ENCODE measurements around the gene GALNTL6.
"Not testable (repeated sequence)": the region's sequence is repeated elsewhere in the genome, so short reads cannot be mapped to it uniquely, and the experiment has no call there.

GALNTL6 gene

DNA sequence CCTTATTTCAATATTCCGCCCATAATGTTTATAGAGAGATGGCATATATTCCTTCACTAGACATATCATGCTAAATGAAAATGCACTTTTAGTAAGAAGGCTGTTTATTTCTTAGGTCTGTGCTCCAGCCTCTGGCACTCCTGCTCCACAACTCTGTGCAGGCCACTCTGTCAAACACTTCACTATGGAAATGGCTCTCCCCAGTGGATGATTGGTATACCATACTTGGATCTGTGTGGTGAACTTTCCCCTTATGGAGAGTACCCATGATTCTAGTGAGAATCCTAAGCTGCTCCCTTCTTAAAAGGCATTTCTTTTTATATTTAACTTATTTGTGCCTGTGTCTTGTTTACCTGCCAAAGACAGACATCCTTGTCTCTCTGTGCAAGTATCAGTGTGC is 875.3 kb downstream of the GALNTL6 start:
- peak; percentile 7 for DNase-seq

DNA sequence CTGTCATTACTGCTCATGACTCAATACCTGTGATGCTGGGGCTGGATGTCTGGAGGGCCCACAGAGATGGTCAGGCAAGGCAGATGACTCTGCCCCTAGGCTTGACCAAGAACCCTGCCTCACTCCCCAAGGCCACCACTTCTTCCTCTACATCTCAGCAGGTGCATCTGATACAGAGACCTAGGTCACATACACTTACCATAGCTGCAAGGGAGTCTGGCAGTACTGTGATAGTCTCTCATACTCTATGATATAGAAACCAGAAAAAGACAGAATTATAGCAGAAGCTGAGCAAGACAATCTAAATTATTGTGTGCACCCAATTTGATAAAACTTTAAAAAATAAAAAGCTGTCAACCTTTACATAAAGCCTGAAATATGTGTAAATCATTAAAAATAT is 878.3 kb downstream of the GALNTL6 start:
- DNase-seq, result no peak

DNA sequence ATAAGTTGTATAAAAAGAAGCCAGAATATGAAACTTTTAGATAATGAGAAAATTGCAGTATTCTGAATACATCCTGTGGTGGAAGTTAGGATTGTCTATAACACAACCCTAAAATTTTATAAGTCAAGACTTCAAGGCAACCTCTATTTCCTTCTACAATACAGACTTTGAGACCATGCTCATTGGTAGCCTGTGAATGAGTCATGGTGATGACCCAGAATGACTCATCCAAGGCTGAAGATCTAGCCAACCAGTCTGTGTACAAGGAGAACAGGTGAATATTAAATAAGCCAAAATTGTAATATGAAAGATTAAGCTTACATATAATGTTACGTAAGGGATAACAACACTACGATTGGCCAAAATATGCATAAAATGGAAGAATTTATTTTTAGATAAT is 879.5 kb downstream of the GALNTL6 start:
- no peak for DNase-seq

DNA sequence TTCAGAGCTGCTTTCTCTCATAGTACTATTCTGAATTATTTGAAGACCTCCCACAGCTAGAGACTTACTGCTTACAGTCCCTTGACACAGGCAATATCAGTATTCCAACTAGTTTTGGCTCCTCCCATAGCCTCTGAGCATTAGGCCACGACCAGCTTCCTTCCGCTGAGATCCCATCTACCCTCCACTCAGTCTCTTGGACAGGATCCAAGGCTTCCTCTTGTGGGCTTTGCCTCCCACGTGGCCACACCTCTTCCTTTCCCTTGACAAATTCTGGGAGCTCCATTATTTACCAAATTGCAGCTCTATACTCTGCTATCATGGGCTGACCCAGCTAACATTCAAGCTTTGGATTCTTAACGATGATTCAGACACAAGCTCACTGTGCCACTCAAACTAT is 885.1 kb downstream of the GALNTL6 start:
- DNase-seq, result peak; percentile 9

DNA sequence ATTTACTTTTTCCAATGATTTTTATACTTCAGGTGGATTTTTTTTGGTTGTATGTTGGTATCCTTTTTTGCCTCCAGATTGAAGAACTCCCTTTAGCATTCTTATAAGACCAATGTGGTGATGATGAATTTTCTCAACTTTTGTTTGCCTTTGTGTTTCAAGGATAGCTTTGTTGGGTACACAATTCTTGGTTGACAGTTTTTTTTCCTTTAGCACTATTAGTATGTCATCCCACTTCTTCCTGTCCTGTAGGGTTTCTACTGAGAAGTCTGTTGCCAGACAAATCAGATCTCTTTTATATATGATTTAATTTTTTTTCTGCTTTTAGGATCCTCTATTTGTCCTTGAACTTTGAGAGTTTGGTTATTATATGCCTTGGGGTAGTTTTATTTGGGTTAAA is 892.4 kb downstream of the GALNTL6 start:
- DNase-seq, result no peak

DNA sequence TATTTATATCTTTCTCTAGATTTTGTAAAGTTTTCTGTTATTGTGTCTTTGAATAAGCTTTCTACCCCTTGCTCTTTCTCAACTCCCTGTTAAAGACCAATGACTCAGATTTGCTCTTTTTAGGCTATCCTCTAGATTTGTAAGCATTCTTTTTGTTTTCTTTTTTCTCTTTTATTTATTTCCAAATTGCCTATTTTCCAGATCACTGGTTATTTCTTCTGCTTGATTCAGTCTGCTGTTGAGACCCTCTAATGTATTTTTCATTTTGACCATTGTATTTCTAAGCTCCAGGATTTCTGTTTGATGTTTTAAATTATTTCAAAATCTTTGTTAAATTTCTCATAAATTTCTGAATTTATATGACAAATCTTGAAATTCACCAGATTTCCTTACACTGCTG is 892.8 kb downstream of the GALNTL6 start:
- no peak for DNase-seq

DNA sequence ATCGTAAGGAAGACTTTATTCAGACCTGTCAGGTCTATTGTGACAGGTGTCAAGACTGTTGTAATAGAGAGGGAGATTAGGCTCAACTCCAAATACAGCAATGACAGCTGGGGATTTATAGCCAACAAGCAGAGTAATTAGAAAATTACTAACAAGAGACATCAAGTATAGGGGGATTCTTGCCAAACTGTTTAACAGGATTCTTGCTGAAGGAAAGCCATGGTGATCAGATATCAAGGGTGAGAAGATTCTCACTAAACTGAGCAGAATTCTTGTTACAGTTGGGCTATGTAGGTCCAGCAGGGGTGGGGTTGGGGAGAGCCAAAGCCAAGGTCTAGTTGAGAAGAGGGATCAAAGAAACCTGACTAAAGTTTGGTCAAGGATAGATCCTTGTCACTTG is 894.4 kb downstream of the GALNTL6 start:
- DNase-seq, result no peak

DNA sequence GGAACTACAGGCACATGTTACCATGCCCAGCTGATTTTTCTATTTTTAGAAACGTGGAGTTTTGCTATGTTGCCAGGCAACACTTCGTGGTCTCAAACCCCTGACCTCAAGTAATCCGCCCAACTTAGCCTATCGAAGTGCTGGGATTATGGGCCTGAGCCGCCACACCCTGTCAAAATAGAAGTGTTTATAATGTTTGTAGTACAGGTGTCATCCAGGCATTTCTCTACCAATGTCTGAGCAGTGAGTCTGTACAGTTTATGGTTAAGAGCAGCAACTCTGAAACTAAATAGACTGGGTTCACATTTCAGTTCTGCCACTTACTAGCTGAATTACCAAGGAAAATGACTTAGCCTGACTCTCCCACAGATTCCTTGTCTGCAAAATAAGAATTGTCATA is 895.0 kb downstream of the GALNTL6 start:
- no peak for DNase-seq

DNA sequence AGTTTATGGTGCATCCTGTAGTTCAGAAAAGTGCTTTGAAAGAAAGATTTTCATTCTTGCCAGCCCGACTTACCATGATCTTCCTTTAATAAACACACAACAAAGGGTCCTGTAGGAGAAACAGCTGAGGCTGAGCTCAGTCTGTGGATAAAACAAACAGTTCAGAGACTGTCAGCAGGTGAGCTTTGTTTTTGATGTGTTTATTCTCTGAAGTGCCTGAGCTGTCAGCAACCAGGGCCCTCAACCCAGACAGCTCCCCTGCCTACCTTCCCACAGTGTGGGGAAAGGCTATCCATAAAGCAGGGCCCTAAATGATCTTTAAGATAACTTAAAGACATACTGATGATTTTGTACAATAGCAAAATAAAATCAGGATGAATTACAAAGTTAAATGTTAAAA is 896.2 kb downstream of the GALNTL6 start:
- DNase-seq, result no peak

DNA sequence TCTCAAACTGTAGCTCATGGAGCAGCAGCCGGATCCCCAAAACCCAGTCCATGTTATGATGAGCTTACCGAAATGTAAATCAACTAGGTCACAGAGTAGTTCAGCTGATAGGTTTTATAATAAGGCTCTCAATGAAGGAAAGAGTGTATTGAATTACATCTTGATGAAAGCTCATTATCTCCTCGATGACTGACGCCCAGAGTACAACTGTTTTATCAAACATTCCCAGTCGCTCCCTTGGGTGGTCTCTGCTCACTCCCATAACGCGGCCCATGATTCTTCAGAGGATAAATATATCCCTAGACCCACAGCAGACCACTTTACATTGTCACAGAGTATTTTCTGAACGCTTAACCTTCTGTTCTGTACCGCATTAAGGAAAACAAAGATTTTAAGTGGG is 903.1 kb downstream of the GALNTL6 start:
- DNase-seq, result no peak

DNA sequence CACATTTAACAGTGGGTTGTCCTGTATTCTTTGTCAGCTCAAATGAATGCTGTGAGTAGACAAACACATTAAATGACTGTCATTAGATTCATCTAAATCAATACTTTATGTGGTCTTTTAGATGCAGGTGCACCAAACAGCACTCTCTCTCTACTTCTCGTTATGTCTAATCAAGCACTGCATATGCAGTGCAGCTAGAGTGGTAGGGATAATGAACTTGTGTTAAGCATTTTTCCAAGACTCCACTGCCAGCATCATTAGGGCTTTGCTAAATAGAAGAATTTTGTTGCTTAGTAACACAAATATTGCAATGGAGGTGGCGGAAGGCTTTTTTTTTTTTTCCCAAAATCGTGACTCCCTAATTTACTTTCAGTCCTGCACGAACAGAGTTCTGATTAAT is 908.5 kb downstream of the GALNTL6 start:
- no peak for DNase-seq

DNA sequence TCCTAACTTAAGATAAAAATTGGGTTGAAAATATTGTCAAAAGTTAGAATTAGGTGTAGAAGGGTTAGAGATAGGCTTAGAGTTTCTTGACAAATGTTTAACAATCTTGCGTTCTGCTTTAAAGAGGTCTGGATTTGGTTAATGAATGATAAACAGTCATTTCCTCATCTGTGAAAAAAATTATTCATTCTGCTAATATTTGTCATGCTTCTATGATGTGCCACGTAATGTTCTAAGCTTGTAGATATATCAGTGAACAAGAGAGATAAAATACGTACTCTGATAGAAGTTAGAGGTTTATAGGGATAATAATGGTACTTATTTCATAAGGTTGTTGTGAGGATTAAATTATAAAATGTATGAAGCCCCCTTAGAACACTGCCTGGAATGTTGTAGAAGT is 912.4 kb downstream of the GALNTL6 start:
- DNase-seq, result no peak

DNA sequence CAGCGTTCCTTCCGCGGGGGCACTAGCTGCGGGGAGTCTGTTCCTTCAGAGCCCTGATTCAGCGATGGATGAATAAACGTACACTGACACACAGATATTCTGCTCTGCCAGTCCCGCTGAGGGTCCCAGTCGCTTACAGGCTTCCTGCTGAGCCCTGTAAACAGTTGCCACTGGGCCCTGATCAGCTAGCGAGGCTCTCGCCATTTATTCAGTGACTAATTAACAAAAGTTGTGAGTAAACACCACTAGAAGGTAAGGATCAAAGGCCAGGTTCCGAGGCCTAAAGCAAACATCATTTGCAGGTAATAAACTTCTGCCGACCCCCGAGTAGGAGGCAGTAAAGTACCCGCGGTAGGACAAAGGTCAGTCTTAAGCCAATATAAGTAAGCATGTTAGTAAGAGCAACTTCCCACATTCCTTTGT is 912.8 kb downstream of the GALNTL6 start:
- no peak for DNase-seq

DNA sequence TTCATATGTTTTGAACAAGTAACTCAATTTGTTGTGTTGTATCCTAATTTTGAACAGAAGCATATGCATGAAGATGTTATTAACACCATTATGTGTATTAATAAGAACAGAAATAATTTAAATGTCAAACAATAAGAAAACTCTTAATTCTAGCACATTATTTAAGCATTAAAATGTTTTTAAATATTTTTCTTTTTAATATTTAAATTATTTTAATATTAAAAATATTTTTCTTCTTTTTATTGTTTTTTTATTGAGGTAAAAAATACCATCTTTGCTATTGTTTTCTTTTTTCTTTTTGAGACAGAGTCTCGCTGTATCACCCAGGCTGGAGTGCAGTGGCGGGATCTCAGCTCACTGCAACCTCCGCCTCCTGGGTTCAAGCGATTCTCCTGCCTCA is 914.4 kb downstream of the GALNTL6 start:
- no peak for DNase-seq

DNA sequence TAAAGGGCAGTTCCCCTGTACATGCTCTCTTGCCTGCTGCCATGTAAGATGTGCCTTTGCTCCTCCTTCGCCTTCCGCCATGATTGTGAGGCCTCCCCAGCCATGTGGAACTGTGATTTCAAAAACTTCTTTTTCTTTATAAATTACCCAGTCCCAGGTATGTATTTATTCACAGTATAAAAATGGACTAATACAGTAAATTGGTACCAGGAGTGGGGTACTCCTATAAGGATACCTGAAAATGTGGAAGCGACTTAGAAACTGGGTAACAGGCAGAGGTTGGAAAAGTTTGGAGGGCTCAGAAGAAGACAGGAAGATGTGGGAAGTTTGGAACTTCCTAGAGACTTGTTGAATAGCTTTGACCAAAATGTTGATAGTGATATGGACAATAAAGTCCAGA is 920.4 kb downstream of the GALNTL6 start:
- DNase-seq, result not testable (repeated sequence)

DNA sequence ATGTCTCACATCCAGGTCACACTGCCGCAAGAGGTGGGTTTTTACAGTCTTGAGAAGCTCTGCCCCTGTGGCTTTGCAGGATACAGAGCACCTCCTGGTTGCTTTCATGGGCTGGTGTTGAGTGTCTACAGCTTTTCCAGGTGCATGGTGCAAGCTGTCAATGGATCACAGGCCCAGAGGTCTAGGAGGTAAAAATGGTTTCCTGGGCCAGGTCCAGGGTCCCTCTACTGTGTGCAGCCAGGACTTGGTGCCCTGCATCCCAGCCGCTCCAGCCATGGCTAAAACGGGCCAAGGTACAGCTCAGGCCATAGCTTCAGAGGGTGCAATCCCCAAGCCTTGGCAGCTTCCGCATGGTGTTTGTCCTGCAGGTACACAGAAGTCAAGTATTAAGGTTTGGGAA is 921.4 kb downstream of the GALNTL6 start:
- no peak for DNase-seq

DNA sequence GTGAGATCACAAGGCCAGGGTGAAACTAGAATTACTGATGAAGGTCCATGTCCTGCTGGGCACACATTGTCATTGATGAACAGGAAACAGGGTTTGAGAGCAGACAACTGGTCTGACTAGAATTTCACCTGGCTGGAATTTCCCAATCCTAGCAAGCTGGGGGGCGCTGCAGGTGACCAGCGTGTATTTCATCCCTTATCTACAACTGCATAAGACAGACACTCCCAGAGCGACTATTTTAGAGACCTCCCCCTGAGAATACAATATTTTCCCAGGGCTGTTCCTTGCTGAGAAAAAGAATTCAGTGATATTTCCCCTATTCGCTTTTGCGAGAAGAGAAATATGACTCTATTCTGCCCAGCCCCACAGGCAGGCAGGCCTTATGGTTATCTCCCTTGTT is 922.8 kb downstream of the GALNTL6 start:
- no peak for DNase-seq

DNA sequence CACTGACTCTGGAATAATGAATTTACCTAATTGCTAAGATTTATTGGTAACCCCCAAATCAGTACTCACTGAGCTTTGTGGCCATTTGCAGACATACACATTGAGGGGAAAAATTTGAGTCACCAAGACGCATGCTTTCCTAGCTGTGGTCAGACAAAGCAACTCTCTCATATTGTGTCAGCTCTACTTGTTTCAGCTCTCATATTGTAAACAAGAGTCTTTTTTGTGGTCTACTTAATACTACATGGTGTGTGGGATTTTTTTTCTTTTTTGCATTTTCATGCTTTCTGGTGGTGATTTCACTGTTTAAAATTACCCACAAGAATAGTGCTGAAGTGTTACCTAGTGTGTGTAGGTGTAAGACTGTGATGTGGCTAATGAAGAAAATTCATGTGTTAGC is 927.2 kb downstream of the GALNTL6 start:
- no peak for DNase-seq

DNA sequence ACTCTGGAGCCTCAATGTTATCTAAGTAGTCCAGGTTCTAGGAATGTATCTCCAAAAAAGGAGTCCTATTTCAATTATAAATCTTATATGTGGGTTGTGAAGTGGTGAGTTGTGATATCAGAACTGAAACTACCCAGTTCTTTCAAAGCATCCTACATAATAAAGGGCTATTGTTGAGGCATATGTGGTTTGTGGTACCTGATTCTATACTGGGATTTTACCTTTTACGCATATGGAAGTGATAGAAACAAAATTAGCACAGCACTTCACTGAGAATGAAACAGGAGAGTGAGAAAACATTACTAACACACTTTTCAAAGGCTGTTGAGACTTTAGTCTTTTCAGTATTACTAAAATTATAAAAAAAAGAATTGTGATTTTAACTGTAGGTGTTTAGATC is 937.7 kb downstream of the GALNTL6 start:
- no peak for DNase-seq

DNA sequence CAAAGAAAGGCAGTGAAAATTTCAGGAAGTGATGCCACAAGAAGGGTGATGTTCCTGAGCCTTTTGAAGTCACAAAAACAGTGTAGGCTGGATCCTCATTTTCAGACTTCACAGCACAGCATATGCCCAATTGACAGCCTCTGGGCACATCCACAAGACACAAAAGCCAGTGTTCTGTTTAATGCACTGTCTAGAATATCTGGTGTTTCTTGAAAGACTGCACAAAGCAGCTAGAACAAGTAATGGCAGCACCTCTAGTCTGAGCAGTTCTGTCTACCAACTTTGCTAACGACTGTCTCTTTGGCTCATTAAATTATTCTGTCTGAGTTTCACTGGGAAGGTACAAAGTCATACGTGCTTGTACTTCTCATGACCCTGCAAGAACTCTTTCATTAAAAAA is 938.3 kb downstream of the GALNTL6 start:
- DNase-seq, result no peak

DNA sequence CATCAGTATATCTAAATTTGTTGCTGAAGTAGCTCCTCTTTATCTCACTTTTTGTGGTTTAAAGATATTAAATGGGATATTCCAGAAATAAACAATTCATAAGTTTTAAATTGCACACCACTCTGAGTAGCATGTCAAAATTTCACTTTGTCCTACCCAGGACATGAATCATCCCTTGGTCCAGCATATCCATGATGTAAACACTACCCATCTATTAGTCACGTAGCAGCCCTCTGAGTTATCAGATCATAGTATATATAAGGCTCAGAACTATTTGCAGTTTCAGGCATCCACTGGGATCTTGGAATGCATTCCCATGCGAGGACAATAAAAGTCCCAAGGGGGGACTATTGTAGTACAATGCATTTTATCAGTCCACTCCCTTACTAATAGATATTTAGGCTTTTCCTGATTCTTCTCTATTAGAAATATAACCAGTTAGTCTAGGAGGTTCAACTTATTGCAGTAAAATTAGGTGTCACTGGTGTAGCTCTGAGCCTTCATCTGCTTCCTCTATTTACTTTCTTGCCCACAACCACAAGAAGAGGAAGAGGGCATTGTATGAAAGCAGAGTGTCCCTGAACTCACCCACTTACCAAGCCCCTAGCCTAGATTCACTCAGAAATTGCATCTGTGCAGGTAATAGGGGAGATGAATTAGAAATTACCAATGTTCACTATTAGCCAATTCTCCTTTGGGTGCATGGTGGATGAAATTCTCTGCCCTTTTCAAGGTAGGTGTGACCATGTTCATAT is 945.6 kb downstream of the GALNTL6 start:
- DNase-seq, result no peak

DNA sequence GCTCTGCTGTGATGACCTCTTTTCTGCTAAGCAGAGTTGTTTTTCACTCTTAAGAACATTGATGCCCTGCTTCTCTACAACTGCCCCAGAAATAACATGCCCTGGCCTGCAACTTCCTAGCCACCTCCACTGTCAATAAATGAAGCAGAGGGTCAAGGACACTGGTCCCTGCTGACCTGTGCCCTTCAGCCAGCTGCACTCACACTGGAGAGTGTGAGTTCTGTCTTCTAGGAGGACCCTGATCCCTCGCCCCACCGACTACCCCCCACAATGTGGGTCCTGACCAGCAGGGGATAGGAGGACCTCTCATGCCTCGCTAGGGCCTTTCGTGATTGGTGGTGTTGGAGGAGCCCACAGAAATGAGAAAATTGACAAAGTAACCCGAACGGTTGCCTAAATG is 947.3 kb downstream of the GALNTL6 start:
- DNase-seq, result no peak

DNA sequence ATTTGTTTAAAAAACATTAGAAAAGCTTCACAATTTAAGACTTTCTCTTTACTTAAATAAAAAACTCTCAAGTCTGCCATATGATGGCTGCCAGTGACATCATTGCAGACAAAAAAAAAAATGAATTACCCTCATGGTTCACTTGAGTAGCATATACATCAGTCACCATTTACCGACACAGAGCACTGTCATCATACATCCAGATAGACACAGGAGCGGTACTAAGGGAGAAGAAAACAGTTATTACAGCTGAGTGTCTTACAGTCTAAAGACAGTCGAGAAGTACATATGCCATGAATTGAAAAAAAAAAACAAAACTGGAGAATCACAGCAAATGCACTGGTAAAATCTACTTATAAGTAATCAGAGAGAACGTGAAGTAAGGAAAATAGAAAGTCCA is 949.7 kb downstream of the GALNTL6 start:
- DNase-seq, result no peak

DNA sequence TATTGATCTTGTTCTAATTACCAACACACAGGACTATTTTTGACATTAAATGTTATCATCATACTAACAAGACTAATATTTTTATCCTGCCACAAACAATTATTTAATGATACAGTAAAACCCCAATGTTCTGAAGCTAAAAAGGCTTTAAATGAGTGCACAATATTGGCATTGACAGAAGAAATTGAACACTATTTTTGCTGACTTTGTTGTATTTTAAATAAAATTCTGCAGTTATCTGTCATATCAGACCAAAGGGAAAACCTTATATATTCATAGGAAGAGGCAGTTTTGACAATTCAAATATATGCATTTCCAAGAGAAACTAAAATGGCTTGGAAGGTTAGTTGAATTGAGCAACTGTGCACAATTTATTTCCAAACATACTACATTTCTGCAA is 957.6 kb downstream of the GALNTL6 start:
- no peak for DNase-seq

DNA sequence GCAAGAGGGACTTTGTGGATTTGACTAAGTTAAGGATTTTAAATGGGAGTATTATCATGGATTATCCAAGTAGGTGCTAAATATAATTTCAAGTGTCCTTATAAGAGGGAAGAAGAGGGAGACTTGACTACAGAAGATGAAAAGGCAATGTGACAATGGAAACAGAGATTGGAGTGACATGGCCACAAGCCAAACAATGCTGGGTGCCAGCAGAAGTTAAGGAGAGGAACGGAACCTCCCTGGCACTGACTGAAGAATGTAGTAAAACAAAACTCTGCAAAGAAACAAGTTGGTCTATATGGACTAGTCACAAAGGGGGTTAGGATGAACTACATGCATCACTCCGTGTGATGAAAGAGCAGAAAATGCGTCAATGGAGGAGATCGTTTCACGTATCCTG is 959.6 kb downstream of the GALNTL6 start:
- no peak for DNase-seq

All from hematopoietic multipotent progenitor cell treated with erythropoietin and hydrocortisone succinate and interleukin-3 and kit ligand, for 8 days (in vitro differentiated cells).